HG02763 (cell line): ENCODE results near the gene KIF20A.
A peak's percentile ranks its signal among the peaks of the same experiment; 100 is the strongest.
"Not testable (repeated sequence)": the region's sequence is repeated elsewhere in the genome, so short reads cannot be mapped to it uniquely, and the experiment has no call there.

Experiments used
- ATAC-seq: cut with Tn5 transposase; IDR thresholded peaks from one replicate; pipeline ENCODE4 v1.9.1; 2021; ENCODE audit warnings: mild to moderate bottlenecking, moderate library complexity; ENCODE audit not compliant: unreplicated experiment

The KIF20A gene

GRCh38 chr5:138182808-138183207, 3.9 kb downstream of the KIF20A start:
- ATAC-seq = no peak

DNA sequence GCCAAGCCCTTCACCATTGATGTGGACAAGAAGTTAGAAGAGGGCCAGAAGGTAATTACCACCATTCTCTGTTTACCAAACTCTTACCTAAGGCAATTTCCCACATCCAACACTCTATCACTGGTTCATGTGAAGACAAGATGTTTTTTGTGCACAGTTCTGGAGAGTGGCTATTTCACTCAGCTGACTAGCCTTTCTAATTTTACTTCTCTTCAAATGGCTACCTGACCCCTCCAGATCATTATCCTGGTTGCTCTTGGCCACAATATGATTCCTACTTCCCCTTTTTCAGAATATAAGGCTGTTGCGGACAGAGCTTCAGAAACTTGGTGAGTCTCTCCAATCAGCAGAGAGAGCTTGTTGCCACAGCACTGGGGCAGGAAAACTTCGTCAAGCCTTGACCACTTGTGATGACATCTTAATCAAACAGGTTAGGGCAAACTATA, 7.1 kb downstream of the KIF20A start:
- no peak for ATAC-seq

GRCh38 chr5:138188626-138189025, 9.7 kb downstream of the KIF20A start:
- ATAC-seq = no peak

GRCh38 chr5:138192826-138193225, 13.9 kb downstream of the KIF20A start:
- no peak for ATAC-seq

DNA sequence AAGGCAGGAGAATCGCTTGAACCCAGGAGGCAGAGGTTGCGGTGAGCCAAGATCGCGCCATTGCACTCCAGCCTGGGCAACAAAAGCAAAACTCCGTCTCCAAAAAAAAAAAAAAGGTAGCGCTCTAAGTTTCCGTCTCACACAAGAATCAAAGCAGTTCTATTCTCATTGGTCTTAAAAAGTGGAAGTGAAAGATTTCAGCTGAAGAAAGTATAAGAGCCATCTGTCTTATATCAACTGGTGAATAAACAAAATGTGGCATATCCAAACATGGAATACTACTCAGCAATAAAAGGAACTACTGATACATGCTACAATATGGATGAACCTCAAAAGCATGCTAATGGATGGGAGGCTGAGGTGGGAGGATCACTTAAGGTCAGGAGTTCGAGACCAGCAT, 14.9 kb downstream of the KIF20A start:
- ATAC-seq = not testable (repeated sequence)

GRCh38 chr5:138210985-138211384, 32.1 kb downstream of the KIF20A start:
- ATAC-seq = no peak

GRCh38 chr5:138212828-138213160, 33.9 kb downstream of the KIF20A start:
- no peak for ATAC-seq

GRCh38 chr5:138213161-138214029, 34.5 kb downstream of the KIF20A start, which contains the start of gene CDC23:
Gene CDC23 (minus strand): TSS chr5:138213323. CDS start chr5:138213312, 11 bp downstream.
- ATAC-seq = peak; percentile 97

DNA sequence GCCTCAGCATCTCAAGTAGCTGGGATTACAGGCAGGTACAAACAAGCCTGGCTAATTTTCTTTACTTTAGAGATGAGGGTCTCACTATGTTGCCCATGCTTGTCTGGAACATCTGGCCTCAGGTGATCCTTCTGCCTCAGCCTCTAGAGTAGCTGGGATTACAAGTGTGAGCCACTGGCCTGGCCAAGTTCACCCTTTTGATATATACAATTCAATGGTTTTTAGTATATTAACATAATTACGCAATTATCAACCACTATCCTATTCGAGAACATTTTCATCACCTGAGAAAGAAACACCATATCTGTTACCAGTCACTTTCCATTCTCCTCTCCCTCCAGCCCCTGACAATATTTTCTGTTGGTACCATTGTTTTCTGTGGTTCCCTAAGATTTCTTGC, 37.9 kb downstream of the KIF20A start:
- no peak for ATAC-seq

GRCh38 chr5:138223532-138223931, 44.6 kb downstream of the KIF20A start:
- no peak for ATAC-seq

DNA sequence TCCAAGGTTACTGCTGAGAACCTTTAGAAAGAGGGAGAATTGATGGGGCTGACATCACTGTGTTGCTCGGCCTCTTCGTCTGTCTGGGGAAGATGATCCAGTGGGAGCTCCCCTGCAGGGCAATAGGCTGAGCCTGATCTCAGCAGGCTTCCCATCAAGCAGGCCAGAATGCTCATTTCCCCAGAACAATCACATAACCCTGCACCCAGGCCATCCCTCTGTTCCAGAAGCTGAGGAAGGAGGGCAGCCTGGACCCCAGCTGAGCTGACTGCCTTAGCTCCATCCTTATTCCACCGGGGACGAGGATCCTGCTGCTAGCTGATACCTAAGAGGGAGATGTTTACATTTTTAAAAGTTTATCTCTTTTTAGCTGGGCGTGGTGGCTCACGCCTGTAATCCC, 45.8 kb downstream of the KIF20A start:
- no peak for ATAC-seq

- ATAC-seq = no peak
Observed at GRCh38 chr5:138226910-138227309, 48.0 kb downstream of the KIF20A start.

- ATAC-seq = no peak
Observed at GRCh38 chr5:138229387-138229786, 50.5 kb downstream of the KIF20A start.

- no peak for ATAC-seq
Observed at GRCh38 chr5:138230261-138230660, 51.3 kb downstream of the KIF20A start.

GRCh38 chr5:138230981-138231589, 52.2 kb downstream of the KIF20A start:
- ATAC-seq = no peak

DNA sequence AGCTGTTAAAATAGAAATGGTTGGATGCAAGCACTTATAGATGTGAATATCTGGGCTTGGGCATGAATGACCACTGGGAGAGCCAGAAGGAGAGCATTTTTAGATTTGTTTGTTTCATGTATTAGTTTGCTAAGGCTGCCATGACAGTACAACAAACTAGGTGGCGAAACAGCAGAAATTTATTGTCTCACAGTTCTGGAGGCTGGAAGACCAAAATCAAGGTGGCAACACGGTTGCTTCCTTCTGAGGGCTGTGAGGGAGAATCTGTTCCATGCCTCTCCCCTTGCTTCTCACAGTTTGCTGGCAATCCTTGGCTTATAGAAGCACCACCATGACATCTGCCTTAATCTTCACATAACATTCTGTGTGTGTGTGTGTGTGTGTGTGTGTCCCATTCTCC, 54.4 kb downstream of the KIF20A start:
- ATAC-seq = no peak

DNA sequence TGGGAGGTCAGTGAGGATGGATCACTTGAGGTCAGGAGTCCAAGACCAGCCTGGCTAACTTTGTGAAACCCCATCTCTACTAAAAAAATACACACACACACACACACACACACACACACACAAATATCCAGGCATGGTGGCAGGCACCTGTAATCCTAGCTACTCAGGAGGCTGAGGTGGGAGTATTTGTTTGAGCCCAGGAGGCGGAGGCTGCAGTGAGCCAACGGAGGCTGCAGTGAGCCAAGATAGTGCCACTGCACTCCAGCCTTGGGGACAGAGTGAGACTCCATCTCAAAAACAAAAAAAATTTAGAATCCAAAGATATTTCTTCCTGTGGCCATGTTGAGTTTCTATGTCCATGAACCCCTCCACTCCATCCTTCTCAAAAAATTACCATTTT, 55.7 kb downstream of the KIF20A start:
- no peak for ATAC-seq
